Stimulated activated CD8-positive, alpha-beta memory T cell treated with anti-CD3 and anti-CD28 coated beads, Interleukin-12 subunit alpha, Interleukin-12 subunit beta, amount 100 ng/mL, for 24 hours (primary cell): ENCODE data around the gene VSTM2L.

ENCODE experiments used
- DNase-seq: peaks from one replicate; pipeline ENCODE4 v3.0.0-alpha.2; 2020; ENCODE audit errors: extremely low read depth

VSTM2L gene

GRCh38 chr20:37878835-37879599 is 23.9 kb upstream of the VSTM2L start:
- no peak for DNase-seq

DNA sequence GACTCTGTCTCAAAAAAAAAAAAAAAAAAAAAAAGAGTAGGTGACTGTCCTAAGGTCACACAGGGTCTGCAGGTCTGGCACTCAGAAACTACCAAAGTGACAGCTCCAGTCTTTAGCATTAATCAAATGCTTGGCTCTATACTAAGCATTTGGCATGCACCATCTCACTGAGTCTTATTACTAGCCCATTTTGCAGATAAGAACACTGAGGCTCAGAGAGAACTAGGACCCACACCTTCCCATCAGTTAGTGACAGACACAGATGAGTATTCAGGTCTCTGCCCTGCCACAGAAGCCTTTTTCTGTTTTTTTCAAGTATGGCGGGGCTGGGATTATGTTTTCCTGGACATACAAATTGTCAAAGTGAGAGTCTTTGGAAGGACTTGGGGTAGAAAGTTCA is 23.1 kb upstream of the VSTM2L start:
- no peak for DNase-seq

GRCh38 chr20:37880726-37881591 is 22.0 kb upstream of the VSTM2L start:
- no peak for DNase-seq

- no peak for DNase-seq
Measured at GRCh38 chr20:37881601-37882343, 21.2 kb upstream of the VSTM2L start.

- DNase-seq, result no peak
Measured at GRCh38 chr20:37882961-37883712, 19.8 kb upstream of the VSTM2L start.

DNA sequence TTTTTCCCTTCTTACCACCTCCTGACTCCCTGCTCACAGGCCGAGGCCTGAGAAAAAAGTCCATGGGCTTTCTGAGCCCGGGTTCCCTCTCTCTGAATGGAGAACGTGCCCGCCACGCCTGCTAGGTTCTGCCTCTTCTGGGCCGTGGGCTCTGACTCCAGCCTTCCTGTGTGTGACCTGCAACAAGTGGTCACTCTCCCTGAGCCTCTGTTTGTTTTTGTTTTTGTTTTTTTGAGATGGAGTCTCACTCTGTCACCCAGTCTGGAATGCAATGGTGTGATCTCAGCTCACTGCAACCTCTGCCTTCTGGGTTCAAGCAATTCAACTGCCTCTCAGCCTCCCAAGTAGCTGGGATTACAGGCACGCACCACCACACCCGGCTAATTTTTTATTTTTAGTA is 17.9 kb upstream of the VSTM2L start:
- no peak for DNase-seq

- no peak for DNase-seq
Measured at GRCh38 chr20:37885593-37886503, 17.1 kb upstream of the VSTM2L start.

GRCh38 chr20:37886851-37887297 is 16.1 kb upstream of the VSTM2L start:
- DNase-seq, result no peak

- no peak for DNase-seq
Measured at GRCh38 chr20:37888641-37889040, 14.3 kb upstream of the VSTM2L start.

GRCh38 chr20:37890108-37890507 is 12.8 kb upstream of the VSTM2L start:
- no peak for DNase-seq

DNA sequence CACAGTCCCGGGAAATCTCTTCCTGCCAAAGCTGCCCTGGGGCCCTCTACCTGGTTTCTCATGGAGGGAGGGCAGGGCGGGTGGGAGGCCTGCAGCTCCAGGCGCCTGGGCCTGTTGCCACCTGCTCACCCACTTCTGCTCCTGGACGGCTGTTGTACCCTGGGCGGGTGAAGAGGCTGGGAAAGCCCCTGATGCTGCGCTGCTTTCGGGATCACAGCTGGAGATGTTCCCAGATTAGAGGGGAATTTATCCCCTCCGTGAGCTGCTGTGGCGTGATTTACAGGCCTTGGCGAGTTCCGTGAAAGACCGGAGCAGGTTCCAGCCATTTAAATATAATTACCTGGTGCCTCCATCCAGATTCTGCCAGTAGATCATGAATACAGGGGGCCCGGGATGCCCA is 12.3 kb upstream of the VSTM2L start:
- no peak for DNase-seq

- DNase-seq, result no peak
Measured at GRCh38 chr20:37892001-37892400, 10.9 kb upstream of the VSTM2L start.

GRCh38 chr20:37893566-37894241 is 9.2 kb upstream of the VSTM2L start:
- DNase-seq, result no peak

DNA sequence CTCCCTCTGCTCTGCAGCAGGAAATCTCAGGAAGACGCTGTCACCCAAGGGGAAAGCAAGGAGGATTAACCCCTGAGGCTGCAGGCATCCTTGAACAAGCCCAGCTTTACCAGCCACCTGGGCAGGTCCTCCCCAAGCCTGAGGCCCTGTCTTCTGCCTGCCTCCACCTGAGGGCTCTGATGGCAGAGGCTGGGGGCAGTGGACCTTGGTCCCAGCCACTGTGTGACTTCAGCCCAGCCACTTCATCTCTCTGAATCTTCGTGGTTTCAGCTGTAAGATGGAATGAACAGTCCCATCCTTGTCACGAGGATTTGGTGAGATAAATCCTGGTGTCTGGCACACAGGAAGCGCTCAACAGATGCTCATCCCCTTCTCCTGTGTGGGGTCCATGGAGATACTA is 8.5 kb upstream of the VSTM2L start:
- no peak for DNase-seq

DNA sequence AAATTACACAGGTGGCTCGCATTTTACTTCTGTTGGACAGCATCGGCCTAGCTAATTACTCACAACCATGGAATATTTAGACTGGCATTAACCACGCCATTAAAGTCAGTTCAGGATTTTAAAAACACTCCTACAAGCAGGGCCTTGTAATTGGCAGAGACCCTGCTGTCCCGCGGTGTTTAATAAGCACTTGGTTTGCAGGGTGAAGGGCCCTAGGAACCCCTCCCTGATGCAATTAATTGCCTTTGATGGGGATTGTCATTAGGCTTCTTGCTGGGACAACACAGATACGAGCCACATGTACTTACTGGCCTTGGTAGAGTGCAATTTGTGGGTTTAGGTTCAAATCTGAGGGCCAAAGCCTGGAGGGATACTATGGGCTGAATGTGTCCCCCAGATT is 7.8 kb upstream of the VSTM2L start:
- no peak for DNase-seq

GRCh38 chr20:37896932-37897548 is 5.9 kb upstream of the VSTM2L start:
- no peak for DNase-seq

DNA sequence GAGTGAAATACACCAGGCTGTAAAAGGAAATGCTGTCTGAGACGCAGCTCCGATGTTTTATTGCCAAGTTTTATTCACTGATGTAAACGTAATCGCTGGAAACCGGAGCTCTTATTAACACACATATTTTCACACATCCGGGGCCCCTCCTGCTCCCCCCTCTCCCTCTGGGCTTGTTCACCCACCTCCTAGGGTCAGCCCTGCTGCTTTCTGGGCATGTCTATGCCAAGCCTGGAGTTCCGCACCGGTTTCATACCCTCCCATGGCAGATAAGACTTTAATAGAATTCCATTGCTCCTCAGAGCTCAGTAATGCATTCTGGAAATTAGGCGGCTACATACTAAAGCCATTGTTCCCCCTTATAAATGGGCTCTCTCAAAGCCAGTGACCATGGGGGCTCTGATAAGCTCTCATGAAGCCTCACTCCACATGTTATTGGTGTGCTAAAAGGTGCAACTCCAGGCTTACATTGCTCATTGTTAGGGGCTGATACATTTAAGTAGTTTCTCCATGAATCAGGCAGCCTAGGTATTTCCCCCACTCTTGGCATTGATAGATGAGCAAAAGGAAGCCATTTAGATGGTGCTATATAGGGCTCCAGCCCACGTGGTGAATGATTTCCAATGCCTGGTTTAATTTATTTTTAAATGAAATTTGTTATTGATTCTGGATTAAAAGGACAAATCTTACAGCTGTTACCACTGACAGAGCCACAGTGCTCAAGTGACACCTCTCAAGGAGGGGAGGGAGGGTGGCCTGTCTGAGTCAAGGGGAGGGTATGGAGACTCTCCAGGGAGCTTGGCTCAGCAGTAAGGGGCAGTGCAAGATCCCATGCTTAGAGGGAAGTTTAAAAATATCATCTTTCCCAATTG is 4.5 kb upstream of the VSTM2L start:
- DNase-seq, result no peak
